ENCODE results near the gene ZC3H12A. TPM values are rescaled to one million over a fixed set of nuclear protein-coding genes. Genes with fewer than 3 reads are reported as not detected.

ZC3H12A gene
- polyA plus RNA-seq, 2 of the 4 experiments (the other 2 are of a cell fraction) = 16.3 to 23.1 TPM

GRCh38 chr1:37533317-37534093 is 59.1 kb downstream of the ZC3H12A start:
- H3K27ac ChIP-seq = peak overlapping the region; percentile 74 to 76; a peak in 5 of 6 replicates

More at GRCh38 chr1:37533317-37534093, 59.1 kb downstream of the ZC3H12A start:
- TF ChIP-seq, protein P1, sequence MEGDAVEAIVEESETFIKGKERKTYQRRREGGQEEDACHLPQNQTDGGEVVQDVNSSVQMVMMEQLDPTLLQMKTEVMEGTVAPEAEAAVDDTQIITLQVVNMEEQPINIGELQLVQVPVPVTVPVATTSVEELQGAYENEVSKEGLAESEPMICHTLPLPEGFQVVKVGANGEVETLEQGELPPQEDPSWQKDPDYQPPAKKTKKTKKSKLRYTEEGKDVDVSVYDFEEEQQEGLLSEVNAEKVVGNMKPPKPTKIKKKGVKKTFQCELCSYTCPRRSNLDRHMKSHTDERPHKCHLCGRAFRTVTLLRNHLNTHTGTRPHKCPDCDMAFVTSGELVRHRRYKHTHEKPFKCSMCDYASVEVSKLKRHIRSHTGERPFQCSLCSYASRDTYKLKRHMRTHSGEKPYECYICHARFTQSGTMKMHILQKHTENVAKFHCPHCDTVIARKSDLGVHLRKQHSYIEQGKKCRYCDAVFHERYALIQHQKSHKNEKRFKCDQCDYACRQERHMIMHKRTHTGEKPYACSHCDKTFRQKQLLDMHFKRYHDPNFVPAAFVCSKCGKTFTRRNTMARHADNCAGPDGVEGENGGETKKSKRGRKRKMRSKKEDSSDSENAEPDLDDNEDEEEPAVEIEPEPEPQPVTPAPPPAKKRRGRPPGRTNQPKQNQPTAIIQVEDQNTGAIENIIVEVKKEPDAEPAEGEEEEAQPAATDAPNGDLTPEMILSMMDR (IDR thresholded peaks at IDR 0.05) = no peak
- no peak for TF ChIP-seq CHD4 (IDR thresholded peaks at IDR 0.05; ENCODE audit: borderline replicate concordance)
- no peak for TF ChIP-seq CBX8 (IDR thresholded peaks at IDR 0.05)
- TF ChIP-seq, protein P2, sequence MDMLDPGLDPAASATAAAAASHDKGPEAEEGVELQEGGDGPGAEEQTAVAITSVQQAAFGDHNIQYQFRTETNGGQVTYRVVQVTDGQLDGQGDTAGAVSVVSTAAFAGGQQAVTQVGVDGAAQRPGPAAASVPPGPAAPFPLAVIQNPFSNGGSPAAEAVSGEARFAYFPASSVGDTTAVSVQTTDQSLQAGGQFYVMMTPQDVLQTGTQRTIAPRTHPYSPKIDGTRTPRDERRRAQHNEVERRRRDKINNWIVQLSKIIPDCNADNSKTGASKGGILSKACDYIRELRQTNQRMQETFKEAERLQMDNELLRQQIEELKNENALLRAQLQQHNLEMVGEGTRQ (IDR thresholded peaks at IDR 0.05) = no peak
- no peak for TF ChIP-seq MAFK (IDR thresholded peaks at IDR 0.05; ENCODE audit: partially characterized antibody)
- TF ChIP-seq NFE2L2 (conservative IDR thresholded peaks at IDR 0.05; ENCODE audit: low read length) = no peak
- no peak for TF ChIP-seq MAZ (IDR thresholded peaks at IDR 0.05; ENCODE audit: borderline replicate concordance, low read depth, low read length)
- no peak for TF ChIP-seq FOSB (CRISPR knock-in tag; IDR thresholded peaks at IDR 0.05)
- TF ChIP-seq HOXB5 (CRISPR knock-in tag; IDR thresholded peaks at IDR 0.05) = no peak
- no peak for TF ChIP-seq SREBF2 (IDR thresholded peaks at IDR 0.05)
- no peak for TF ChIP-seq EHF (CRISPR knock-in tag; IDR thresholded peaks at IDR 0.05)
- no peak for TF ChIP-seq JUN (IDR thresholded peaks at IDR 0.05)
- TF ChIP-seq EP300 (IDR thresholded peaks at IDR 0.05) = no peak
- TF ChIP-seq FOXS1 (CRISPR knock-in tag; IDR thresholded peaks at IDR 0.05) = no peak
- TF ChIP-seq RCOR1 (IDR thresholded peaks at IDR 0.05; ENCODE audit: low read depth, low read length) = no peak
- TF ChIP-seq FOSL2 (IDR thresholded peaks at IDR 0.05) = no peak
- no peak for TF ChIP-seq FOSL2 (CRISPR knock-in tag; IDR thresholded peaks at IDR 0.05)
- TF ChIP-seq PHF8 (IDR thresholded peaks at IDR 0.05; ENCODE audit: borderline replicate concordance, low read depth) = no peak
- TF ChIP-seq HDAC2 (IDR thresholded peaks at IDR 0.05) = no peak
- TF ChIP-seq CEBPB (IDR thresholded peaks at IDR 0.05) = no peak
- TF ChIP-seq ZFP36 (IDR thresholded peaks at IDR 0.05; ENCODE audit: borderline replicate concordance, partially characterized antibody) = no peak
- FAIRE-seq = no peak
- CTCF ChIA-PET = interaction anchor here (0.7 to 2.6 kb wide), 2 partner anchors 19 to 24 kb away, joined by 3 to 12 read pairs; partner anchors contain the start of gene MEAF6
- H3K4me1 ChIP-seq = peaks cover 37% of the 10 kb centered on the region
- POLR2A ChIA-PET = no interaction called here
- no peak for DNase-seq (ENCODE audit: low read depth in 1 of 2, low spot score in 1 of 2)
- H3K4me2 ChIP-seq = peak overlapping the region; percentile 57; the same call in 2 of the 3 replicates
- no peak; a peak in 2 of 6 replicates for ATAC-seq
- no peak overlapping the region for H3K4me3 ChIP-seq
- no peaks in the 10 kb centered on the region for H3K9me3 ChIP-seq
- WGBS (ENCODE audit: missing lambda C conversion rate) = 75% methylated on average over 4 of the region's 4 CpGs

Small RNAs within 50 kb of the gene (small RNA-seq; reads per million reads assigned to genes)
- gene MIR5581 = 0 to 3.6 (median 0) reads per million in 6 experiments

Other genes starting within 250 kb of the ZC3H12A start
- gene MEAF6, start 40.2 kb downstream of the ZC3H12A start, polyA plus RNA-seq (2011; rRNA removed) = 45.4 and 47.2 TPM in 2 replicates
- gene MEAF6, start 40.2 kb downstream of the ZC3H12A start, polyA plus RNA-seq (2017; fragmentation: RNase III; extraction: RNeasy Plus Mini Kit Qiagen cat#74134 plus additional on column Dnase treatment) = 38.5 to 42.5 TPM (median 39.4 TPM) in 3 replicates
- 7.8 and 9.0 TPM in 2 replicates for gene SNIP1, start 79.7 kb downstream of the ZC3H12A start, polyA plus RNA-seq (2011; rRNA removed)
- 5.3 to 6.6 TPM (median 6.5 TPM) in 3 replicates for gene SNIP1, start 79.7 kb downstream of the ZC3H12A start, polyA plus RNA-seq (2017; fragmentation: RNase III; extraction: RNeasy Plus Mini Kit Qiagen cat#74134 plus additional on column Dnase treatment)
- not detected in 2 replicates for gene DNALI1, start 82.4 kb downstream of the ZC3H12A start, polyA plus RNA-seq (2011; rRNA removed)
- gene DNALI1, start 82.4 kb downstream of the ZC3H12A start, polyA plus RNA-seq (2017; fragmentation: RNase III; extraction: RNeasy Plus Mini Kit Qiagen cat#74134 plus additional on column Dnase treatment) = not detected in 3 replicates
- gene GNL2, start 121.4 kb downstream of the ZC3H12A start, polyA plus RNA-seq (2011; rRNA removed) = 50.2 and 69.2 TPM in 2 replicates
- 49.8 to 58.3 TPM (median 50.1 TPM) in 3 replicates for gene GNL2, start 121.4 kb downstream of the ZC3H12A start, polyA plus RNA-seq (2017; fragmentation: RNase III; extraction: RNeasy Plus Mini Kit Qiagen cat#74134 plus additional on column Dnase treatment)
- gene RSPO1, start 160.3 kb downstream of the ZC3H12A start, polyA plus RNA-seq (2011; rRNA removed) = 0.07 TPM in 1 of 2 replicates, not detected in the other
- 0.05 to 0.12 TPM in 2 of 3 replicates, not detected in the other for gene RSPO1, start 160.3 kb downstream of the ZC3H12A start, polyA plus RNA-seq (2017; fragmentation: RNase III; extraction: RNeasy Plus Mini Kit Qiagen cat#74134 plus additional on column Dnase treatment)
- gene CDCA8, start 217.9 kb downstream of the ZC3H12A start, polyA plus RNA-seq (2011; rRNA removed) = 24.2 and 26.8 TPM in 2 replicates
- gene CDCA8, start 217.9 kb downstream of the ZC3H12A start, polyA plus RNA-seq (2017; fragmentation: RNase III; extraction: RNeasy Plus Mini Kit Qiagen cat#74134 plus additional on column Dnase treatment) = 31.4 to 37.1 TPM (median 32.1 TPM) in 3 replicates